H1 (cell line): Measurements from ENCODE around the gene ZNRF3. TPM values are rescaled to one million over a fixed set of nuclear protein-coding genes. Genes with fewer than 3 reads are reported as not detected.

Source experiments
- CHD2 ChIP-seq: IDR thresholded peaks from 2 replicates; pipeline ENCODE4 v1.6.1; 2012; ENCODE audit warnings: low read length, improper control_type of control experiment
- KDM1A ChIP-seq: fragments of 200-600, 300-600 bp; sonication (generic); IDR thresholded peaks from 2 replicates; pipeline ENCODE4 v1.7.1; 2016; ENCODE audit warnings: mild to moderate bottlenecking, low read length, borderline replicate concordance
- PHF8 ChIP-seq: fragments of 200-600 bp; sonication (generic); conservative IDR thresholded peaks from 2 replicates; pipeline ENCODE4 v1.7.1; 2012; ENCODE audit warnings: low read depth, mild to moderate bottlenecking, inconsistent platforms, low read length, moderate library complexity
- SAP30 ChIP-seq: fragments of 300-600 bp; sonication (generic); IDR thresholded peaks from 2 replicates; pipeline ENCODE4 v1.7.1; 2012; ENCODE audit warnings: low read length, moderate library complexity, mild to moderate bottlenecking, inconsistent platforms; ENCODE audit not compliant: insufficient read depth, insufficient replicate concordance
- SIN3A ChIP-seq, 2 experiments: IDR thresholded peaks in 1 of 2; conservative IDR thresholded peaks in 1 of 2; 2 replicates each; pipeline ENCODE4 v1.6.1; 2011 to 2012; ENCODE audit warnings: low read length in 2 of 2, improper control_type of control experiment in 1 of 2, low read depth in 1 of 2, mild to moderate bottlenecking in 1 of 2
- SP2 ChIP-seq: IDR thresholded peaks from 2 replicates; pipeline ENCODE4 v1.6.1; 2012; ENCODE audit warnings: mild to moderate bottlenecking, low read length, inconsistent platforms
- TEAD4 ChIP-seq: IDR thresholded peaks from 2 replicates; pipeline ENCODE4 v1.6.1; 2012; ENCODE audit warnings: low read depth, low read length, inconsistent platforms, mixed read lengths
- polyA plus RNA-seq, 7 experiments: library from polyadenylated mRNA; depleted of rRNA in 3 of 7; stranded (reverse) in 5 of 7; unstranded in 2 of 7; fragments of >200 nt in 5 of 7; fragments of 200-250 nt in 2 of 7; gene quantifications; 1 replicate in 5 of 7; 2 replicates in 1 of 7; 4 replicates in 1 of 7; pipeline versions ENCODE4 v1.2.1 to v1.2.3, GENCODE V29; 2011 to 2013; ENCODE audit warnings: missing spikeins in 2 of 7, mixed read lengths in 2 of 7
- total RNA-seq: library from RNA; stranded (reverse); fragmentation: NEBNext Ultra II Directional; extraction: Animal tissue kit (Norgen Biotek cat#: 25700); gene quantifications from 2 replicates; pipeline ENCODE4 v1.2.1, GENCODE V29; 2021
- TF ChIP-seq, protein P1 (sequence below): fragments of 300-600 bp; sonication (generic); IDR thresholded peaks from 2 replicates; pipeline ENCODE4 v1.7.1; 2012; ENCODE audit warnings: low read length, moderate library complexity, mild to moderate bottlenecking, inconsistent platforms; ENCODE audit not compliant: insufficient replicate concordance
- TF ChIP-seq, protein P2 (sequence below): IDR thresholded peaks from 2 replicates; pipeline ENCODE4 v1.6.1; 2011; ENCODE audit warnings: low read length, improper control_type of control experiment

Gene ZNRF3
- total and polyA plus RNA-seq, 2 of the 8 experiments (the other 6 are each of a cell fraction or from before 2014, with no cell fraction given), result 14.1 to 21.7 TPM

DNA sequence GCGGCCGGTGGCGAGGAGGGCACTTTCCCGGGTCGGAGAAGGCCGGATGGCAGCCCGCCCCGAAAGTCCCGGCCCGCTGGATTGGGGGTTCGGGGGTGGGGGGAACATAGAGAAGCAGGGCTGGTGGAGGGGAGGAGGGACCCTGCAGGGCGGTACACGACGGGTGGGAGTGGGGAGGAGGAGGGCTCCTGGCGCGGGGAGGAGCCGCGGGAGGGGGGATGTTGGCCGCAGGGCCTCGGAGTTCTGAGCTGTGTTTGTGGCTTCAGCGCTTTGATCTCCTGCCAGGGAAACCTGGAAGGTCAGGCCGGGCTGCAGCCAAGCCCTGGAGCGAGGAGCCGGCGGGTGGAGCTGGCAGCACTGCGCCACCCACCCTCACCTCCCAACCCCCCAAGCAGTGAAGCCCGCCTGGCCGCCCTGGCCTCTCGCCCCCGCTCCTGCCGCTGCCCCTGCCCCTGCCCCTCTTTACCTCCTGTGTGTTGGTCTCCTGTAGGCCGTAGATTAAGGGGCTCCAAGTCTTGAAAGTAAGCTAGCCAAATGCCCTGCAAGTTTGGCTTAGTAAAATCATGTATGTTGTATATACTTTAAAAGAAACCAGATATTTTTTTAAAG, 147.3 kb downstream of the ZNRF3 start (continued):
- TF ChIP-seq, protein P1, sequence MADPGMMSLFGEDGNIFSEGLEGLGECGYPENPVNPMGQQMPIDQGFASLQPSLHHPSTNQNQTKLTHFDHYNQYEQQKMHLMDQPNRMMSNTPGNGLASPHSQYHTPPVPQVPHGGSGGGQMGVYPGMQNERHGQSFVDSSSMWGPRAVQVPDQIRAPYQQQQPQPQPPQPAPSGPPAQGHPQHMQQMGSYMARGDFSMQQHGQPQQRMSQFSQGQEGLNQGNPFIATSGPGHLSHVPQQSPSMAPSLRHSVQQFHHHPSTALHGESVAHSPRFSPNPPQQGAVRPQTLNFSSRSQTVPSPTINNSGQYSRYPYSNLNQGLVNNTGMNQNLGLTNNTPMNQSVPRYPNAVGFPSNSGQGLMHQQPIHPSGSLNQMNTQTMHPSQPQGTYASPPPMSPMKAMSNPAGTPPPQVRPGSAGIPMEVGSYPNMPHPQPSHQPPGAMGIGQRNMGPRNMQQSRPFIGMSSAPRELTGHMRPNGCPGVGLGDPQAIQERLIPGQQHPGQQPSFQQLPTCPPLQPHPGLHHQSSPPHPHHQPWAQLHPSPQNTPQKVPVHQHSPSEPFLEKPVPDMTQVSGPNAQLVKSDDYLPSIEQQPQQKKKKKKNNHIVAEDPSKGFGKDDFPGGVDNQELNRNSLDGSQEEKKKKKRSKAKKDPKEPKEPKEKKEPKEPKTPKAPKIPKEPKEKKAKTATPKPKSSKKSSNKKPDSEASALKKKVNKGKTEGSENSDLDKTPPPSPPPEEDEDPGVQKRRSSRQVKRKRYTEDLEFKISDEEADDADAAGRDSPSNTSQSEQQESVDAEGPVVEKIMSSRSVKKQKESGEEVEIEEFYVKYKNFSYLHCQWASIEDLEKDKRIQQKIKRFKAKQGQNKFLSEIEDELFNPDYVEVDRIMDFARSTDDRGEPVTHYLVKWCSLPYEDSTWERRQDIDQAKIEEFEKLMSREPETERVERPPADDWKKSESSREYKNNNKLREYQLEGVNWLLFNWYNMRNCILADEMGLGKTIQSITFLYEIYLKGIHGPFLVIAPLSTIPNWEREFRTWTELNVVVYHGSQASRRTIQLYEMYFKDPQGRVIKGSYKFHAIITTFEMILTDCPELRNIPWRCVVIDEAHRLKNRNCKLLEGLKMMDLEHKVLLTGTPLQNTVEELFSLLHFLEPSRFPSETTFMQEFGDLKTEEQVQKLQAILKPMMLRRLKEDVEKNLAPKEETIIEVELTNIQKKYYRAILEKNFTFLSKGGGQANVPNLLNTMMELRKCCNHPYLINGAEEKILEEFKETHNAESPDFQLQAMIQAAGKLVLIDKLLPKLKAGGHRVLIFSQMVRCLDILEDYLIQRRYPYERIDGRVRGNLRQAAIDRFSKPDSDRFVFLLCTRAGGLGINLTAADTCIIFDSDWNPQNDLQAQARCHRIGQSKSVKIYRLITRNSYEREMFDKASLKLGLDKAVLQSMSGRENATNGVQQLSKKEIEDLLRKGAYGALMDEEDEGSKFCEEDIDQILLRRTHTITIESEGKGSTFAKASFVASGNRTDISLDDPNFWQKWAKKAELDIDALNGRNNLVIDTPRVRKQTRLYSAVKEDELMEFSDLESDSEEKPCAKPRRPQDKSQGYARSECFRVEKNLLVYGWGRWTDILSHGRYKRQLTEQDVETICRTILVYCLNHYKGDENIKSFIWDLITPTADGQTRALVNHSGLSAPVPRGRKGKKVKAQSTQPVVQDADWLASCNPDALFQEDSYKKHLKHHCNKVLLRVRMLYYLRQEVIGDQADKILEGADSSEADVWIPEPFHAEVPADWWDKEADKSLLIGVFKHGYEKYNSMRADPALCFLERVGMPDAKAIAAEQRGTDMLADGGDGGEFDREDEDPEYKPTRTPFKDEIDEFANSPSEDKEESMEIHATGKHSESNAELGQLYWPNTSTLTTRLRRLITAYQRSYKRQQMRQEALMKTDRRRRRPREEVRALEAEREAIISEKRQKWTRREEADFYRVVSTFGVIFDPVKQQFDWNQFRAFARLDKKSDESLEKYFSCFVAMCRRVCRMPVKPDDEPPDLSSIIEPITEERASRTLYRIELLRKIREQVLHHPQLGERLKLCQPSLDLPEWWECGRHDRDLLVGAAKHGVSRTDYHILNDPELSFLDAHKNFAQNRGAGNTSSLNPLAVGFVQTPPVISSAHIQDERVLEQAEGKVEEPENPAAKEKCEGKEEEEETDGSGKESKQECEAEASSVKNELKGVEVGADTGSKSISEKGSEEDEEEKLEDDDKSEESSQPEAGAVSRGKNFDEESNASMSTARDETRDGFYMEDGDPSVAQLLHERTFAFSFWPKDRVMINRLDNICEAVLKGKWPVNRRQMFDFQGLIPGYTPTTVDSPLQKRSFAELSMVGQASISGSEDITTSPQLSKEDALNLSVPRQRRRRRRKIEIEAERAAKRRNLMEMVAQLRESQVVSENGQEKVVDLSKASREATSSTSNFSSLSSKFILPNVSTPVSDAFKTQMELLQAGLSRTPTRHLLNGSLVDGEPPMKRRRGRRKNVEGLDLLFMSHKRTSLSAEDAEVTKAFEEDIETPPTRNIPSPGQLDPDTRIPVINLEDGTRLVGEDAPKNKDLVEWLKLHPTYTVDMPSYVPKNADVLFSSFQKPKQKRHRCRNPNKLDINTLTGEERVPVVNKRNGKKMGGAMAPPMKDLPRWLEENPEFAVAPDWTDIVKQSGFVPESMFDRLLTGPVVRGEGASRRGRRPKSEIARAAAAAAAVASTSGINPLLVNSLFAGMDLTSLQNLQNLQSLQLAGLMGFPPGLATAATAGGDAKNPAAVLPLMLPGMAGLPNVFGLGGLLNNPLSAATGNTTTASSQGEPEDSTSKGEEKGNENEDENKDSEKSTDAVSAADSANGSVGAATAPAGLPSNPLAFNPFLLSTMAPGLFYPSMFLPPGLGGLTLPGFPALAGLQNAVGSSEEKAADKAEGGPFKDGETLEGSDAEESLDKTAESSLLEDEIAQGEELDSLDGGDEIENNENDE, result no peak
- TF ChIP-seq TEAD4 (no peak), KDM1A (no peak), CHD2 (no peak), SIN3A (conservative IDR thresholded peaks at IDR 0.05 in 1 of 2, IDR thresholded peaks at IDR 0.05 in 1 of 2; ENCODE audit: low read depth in 1 of 2, low read length in 2 of 2) (no peak), PHF8 (no peak), SAP30 (no peak), SP2 (no peak)
- TF ChIP-seq, protein P2, sequence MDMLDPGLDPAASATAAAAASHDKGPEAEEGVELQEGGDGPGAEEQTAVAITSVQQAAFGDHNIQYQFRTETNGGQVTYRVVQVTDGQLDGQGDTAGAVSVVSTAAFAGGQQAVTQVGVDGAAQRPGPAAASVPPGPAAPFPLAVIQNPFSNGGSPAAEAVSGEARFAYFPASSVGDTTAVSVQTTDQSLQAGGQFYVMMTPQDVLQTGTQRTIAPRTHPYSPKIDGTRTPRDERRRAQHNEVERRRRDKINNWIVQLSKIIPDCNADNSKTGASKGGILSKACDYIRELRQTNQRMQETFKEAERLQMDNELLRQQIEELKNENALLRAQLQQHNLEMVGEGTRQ, result no peak
